ENCODE measurements around the gene COL1A1.

Gene COL1A1

GRCh38 chr17:50199803-50200456 lies 1.5 kb downstream of the COL1A1 start:
- DNase-seq = peak; percentile 57 to 59

GRCh38 chr17:50199211-50199802 lies 2.1 kb downstream of the COL1A1 start:
- no peak for DNase-seq

DNA sequence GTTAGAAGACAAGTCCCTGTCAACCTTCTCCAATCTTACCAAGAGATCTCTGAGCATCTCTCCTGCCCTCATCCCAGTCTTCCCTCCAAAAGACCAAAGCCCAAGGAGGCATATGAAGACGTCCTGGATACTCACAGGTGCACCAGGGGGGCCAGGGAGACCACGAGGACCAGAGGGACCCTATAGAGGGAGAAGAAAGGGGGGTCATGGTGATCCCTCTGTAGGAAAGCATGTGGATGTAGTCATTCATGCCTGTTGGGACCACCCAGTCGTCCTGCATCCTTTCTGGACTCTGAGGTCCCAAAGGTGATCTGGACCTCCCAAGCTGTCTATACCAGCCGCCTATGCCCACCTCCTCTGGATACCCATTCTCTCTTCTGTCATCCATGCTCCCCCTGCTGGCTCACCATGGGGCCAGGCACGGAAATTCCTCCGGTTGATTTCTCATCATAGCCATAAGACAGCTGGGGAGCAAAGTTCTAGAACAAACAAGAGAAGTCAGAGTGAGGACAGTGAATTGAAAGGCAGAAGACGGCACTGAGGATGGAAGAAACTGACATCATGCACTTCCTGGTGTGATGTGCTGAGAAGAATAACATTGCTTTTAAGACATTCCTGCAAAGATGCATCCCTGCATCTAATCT lies 3.3 kb downstream of the COL1A1 start:
- DNase-seq = peak; percentile 55 to 60

GRCh38 chr17:50196826-50197225 lies 4.6 kb downstream of the COL1A1 start:
- no peak for DNase-seq

DNA sequence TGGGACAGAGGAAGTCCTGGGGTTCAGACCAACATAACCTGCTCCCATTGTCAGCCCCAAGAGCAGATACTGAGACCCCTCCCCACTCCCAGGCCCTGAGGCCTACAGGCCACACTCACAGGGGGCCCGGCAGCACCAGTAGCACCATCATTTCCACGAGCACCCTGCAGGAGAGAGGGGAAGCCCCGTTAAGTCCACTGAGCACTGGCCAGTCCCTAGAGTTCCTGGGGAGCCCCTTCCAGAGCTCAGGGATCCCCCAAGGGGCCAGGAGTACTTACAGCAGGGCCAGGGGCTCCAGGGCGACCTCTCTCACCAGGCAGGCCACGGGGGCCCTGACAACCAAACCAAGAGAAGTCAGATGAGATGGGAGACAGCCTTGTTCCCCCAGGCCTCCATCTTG lies 5.4 kb downstream of the COL1A1 start:
- DNase-seq = no peak

GRCh38 chr17:50194934-50195865 lies 6.2 kb downstream of the COL1A1 start:
- DNase-seq = no peak

- no peak for DNase-seq
These were observed 7.1 kb downstream of the COL1A1 start for GRCh38 chr17:50194140-50194933.

DNA sequence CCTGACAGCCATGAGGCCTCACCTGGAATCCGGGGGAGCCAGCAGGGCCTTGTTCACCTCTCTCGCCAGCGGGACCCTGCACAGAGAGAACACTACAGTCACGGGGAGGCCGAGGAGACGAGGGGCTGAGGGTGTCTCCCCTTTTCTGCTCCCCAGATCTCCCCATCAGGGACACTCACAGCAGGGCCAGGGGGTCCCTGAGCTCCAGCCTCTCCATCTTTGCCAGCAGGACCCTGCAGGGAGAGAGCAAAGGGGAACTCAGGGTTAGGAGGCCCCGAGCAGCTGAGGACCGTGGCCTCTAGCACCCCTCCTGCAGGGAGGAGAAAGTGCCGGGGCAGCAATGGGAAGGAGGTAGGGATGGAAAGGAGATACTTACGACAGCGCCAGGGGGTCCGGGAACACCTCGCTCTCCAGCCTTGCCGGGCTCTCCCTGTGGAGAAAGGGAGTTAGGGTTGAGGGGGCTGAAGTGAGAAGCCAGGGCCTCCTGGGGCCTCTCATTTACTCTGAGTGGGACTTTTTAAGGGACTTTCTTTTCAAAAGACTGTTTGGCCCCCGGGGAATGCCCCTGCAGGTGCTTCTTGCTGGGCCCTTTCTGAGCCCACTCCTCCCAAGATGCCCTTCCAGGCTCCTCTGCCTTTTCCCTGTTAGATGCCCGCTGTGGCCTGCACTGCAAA lies 8.7 kb downstream of the COL1A1 start:
- DNase-seq = no peak

GRCh38 chr17:50192144-50192617 lies 9.2 kb downstream of the COL1A1 start:
- DNase-seq = no peak

DNA sequence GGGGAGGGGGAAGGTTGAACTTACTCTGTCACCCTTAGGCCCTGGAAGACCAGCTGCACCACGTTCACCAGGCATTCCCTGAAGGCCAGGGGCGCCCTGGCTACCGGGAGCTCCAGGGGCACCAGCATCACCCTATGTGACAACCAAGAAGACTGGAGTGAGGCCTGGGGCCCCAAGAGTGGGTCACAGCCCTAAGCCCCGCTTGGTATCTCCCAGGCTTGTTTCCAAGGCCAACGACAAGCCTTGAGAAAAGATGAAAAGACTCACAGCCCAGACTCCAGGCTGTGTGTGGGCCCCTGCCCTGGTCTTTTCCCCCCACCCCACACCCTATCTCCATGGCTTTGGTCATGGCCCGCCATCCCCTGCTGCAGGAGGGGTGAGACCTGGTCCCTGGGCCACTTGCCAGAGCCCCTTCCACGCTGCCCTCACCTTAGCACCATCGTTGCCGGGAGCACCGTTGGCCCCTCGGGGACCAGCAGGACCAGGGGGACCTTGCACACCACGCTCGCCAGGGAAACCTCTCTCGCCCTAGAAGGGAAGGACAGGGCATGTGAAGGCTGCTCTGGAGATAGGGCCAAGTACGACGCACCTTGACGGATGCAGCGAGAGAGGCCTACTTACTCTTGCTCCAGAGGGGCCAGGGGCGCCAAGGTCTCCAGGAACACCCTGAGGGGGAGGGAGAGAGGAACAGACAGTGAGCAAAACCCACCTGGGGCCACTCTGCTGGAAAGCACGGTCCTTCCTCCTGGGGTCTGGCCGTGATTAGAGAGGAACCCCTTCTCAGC lies 9.9 kb downstream of the COL1A1 start:
- no peak for DNase-seq

DNA sequence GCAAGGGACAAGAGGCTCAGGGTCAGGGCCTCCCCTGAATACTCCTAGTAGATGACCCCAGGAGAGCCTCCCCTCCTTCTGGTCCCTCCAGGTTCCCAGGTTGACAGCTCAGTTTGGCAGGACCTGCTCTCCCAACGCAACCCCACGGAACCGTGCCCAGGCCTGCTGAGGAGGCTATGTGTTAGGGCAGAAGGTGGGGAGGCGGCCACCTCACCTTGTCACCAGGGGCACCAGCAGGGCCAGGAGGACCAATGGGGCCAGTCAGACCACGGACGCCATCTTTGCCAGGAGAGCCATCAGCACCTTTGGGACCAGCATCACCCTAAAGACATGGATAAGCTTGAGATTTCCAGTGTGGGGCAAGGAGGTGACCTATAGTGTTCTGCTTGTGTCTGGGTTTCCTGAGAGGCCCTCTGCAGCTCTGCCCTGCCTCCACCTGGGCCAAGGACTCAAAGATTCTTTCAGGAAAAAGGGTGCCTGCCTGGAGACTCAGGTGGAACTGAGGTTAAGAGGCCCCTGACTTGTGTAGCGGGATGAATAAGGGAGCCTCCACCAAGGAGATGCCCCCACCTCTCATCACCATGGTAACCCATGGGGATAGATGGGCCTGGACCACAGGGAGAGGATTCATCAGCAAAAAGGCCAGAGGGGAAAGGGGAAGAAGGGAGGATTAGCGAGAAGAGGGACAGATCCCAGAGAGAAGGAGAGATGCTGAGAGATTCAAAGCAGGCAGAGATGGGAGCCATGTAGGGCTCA lies 10.7 kb downstream of the COL1A1 start:
- no peak for DNase-seq

- no peak for DNase-seq
These were observed 11.2 kb downstream of the COL1A1 start for GRCh38 chr17:50190293-50190602.

- DNase-seq = no peak
These were observed 11.7 kb downstream of the COL1A1 start for GRCh38 chr17:50189550-50190292.

DNA sequence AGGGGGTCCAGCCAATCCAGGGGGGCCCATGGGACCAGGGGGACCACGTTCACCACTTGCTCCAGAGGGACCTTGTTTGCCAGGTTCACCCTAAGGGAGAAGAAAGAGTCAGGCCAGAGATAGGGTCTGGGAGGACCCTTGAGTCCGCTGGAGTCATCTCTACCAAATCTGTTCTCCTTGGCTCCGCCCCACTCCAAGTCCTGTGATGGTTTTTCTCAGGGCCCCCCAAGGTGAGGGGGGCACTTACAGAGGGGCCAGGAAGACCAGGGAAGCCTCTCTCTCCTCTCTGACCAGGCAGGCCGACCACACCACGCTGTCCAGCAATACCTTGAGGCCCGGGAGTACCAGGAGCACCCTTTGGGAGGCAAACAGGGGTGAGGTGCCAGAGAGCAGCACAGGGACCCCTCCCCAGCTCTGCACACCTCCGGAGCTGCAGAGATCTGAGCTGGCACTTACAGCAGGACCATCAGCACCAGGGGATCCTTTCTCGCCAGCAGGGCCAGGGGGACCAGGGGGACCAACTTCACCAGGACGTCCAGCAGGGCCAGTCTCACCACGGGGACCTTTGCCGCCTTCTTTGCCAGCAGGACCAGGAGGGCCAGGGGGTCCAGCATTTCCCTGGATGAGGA lies 12.4 kb downstream of the COL1A1 start:
- no peak for DNase-seq

- no peak for DNase-seq
These were observed 12.9 kb downstream of the COL1A1 start for GRCh38 chr17:50188531-50188920.

DNA sequence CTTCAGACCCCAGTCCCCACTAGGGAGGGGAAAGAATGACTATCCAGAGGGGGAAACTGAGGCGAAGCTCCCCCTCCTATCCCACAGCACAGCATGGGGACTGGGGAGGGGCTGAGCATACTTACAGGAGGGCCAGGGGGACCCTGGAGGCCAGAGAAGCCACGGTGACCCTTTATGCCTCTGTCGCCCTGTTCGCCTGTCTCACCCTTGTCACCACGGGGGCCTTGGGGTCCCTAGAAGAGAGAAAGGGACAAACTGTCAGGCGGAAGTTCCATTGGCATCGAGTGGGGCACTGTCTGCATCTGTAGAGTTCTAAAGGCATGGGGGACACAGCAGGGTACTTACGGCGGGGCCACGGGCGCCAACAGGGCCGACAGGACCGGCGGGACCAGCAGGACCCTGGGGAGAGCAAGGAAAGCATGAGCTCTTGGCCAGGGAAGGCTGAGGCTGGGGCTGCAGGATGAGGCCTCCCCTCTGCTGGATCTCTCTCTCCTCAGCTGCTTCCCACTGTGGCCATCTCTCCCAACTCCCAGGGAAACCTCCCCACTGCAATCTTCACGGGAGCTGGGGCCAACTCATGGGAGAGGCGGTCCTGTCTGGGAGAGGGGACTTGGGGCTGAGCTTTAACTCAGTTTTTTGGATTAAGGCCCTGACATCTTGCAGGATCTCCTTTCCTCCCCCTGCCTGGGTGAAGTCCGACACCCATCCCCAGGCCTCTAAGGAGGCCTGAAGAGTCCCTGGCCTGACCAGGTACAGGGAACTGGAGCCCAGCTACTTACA lies 13.5 kb downstream of the COL1A1 start:
- no peak for DNase-seq

GRCh38 chr17:50187394-50187725 lies 14.1 kb downstream of the COL1A1 start:
- DNase-seq = no peak

DNA sequence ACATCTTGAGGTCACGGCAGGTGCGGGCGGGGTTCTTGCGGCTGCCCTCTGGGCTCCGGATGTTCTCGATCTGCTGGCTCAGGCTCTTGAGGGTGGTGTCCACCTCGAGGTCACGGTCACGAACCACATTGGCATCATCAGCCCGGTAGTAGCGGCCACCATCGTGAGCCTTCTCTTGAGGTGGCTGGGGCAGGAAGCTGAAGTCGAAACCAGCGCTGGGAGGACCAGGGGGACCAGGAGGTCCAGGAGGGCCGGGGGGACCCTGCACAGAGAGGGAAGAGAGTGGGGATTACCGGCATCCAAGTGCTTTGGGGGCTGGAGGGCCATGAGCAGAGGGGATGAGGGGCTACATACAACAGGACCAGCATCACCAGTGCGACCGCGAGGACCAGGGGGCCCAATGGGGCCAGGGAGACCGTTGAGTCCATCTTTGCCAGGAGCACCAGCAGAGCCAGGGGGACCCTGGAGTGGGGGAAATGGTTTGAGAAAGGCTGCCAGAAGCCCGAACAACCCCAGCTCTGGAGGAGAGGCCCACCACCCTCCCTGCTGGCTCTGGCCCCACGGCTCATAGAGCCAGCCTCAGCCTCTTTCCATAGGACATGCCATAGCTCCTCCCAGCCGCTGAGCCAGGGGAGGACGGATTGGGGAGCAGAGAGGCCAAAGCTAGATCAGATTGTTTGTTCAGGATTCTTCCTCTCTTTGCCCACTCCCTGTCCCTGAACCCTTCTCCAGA lies 14.6 kb downstream of the COL1A1 start:
- DNase-seq = no peak
